Right lobe of liver (tissue), 6 donors: ENCODE measurements around the gene PAXX. TPM values are rescaled to one million over a fixed set of nuclear protein-coding genes. Genes with fewer than 3 reads are reported as not detected.

Experiments used
- ATAC-seq, 4 donors: fragments of 200-7000 bp; cut with Tn5 transposase; one replicate each; pipeline ENCODE4 v1.9.1; 2020; ENCODE audit warnings: mild to moderate bottlenecking in 4 of 4, moderate library complexity in 4 of 4
- DNase-seq, 3 donors: peaks; one replicate each; pipeline ENCODE4 v3.0.0-alpha.2; 2020
- H3K27ac ChIP-seq, 3 donors: fragments of 200-600 bp; one replicate each; pipeline ENCODE4 v1.8.0; 2022
- H3K27me3 ChIP-seq, 2 donors: fragments of 200-600 bp; one replicate each; pipeline ENCODE4 v1.8.0; 2022
- H3K36me3 ChIP-seq, 4 donors: fragments of 200-600 bp; sonication (generic) in 1 of 4; one replicate each; pipeline versions ENCODE4 v1.5.1 to v1.8.0; 2017 to 2022; ENCODE audit warnings: control low read depth in 1 of 4
- H3K4me1 ChIP-seq, 4 donors: fragments of 200-600 bp; sonication (generic) in 1 of 4; one replicate each; pipeline versions ENCODE4 v1.5.1 to v1.8.0; 2017 to 2022; ENCODE audit warnings: control low read depth in 1 of 4
- H3K4me3 ChIP-seq, 3 donors: fragments of 200-600 bp; one replicate each; pipeline ENCODE4 v1.8.0; 2022
- H3K9me3 ChIP-seq, 4 donors: fragments of 200-600 bp; sonication (generic) in 1 of 4; one replicate each; pipeline versions ENCODE4 v1.5.1 to v1.8.0; 2017 to 2022; ENCODE audit warnings: control low read depth in 1 of 4
- CTCF ChIP-seq, 4 donors: fragments of 200-600 bp in 3 of 4; fragments of 450-650 bp in 1 of 4; IDR thresholded peaks; one replicate each; pipeline versions ENCODE4 v1.5.1 to v1.8.0; 2016 to 2022; ENCODE audit warnings: antibody characterized with exemption in 4 of 4, mild to moderate bottlenecking in 2 of 4
- POLR2A ChIP-seq: fragments of 450-650 bp; IDR thresholded peaks from one replicate; pipeline ENCODE4 v1.6.1; 2017; ENCODE audit warnings: antibody characterized with exemption, mild to moderate bottlenecking
- WGBS: methylation state at CpG from one replicate; pipeline ENCODE4 v1.1.6; 2018; ENCODE audit warnings: low coverage, low lambda C conversion rate; ENCODE audit not compliant: insufficient coverage; ENCODE audit errors: missing lambda C conversion rate; 5-methylcytosine and 5-hydroxymethylcytosine counted together
- intact Hi-C, 2 donors: fragments of 100-400 bp; cut with DNase I; formaldehyde crosslinking; loops; one replicate each; pipeline versions ENCODE4 v1.11.2 to v1.14.1; 2022
- total RNA-seq, 6 experiments: library from RNA; depleted of rRNA in 2 of 6; stranded (reverse); fragments of >200 nt in 2 of 6; fragmentation: NEBNext Ultra II Directional in 3 of 6; extraction: Animal tissue kit (Norgen Biotek cat#: 25700) in 3 of 6; gene quantifications; one replicate each; pipeline versions ENCODE4 v1.1.0 to v1.2.4, GENCODE V29; 2016 to 2023
- donor health status: DM: no; HTN: yes; CAD: no.
- donor health status: DM: no; HTN: no; CAD: no.
- donor health status: DM: no; HTN: no; CAD: no.
- donor health status: DM: no; HTN: yes; CAD: no.
- donor health status: DM: no; HTN: yes; CAD: no.

Gene PAXX
- total RNA-seq, 6 experiments from 2014 or later: 13.8 to 34.5 (median 23.3) TPM

DNA sequence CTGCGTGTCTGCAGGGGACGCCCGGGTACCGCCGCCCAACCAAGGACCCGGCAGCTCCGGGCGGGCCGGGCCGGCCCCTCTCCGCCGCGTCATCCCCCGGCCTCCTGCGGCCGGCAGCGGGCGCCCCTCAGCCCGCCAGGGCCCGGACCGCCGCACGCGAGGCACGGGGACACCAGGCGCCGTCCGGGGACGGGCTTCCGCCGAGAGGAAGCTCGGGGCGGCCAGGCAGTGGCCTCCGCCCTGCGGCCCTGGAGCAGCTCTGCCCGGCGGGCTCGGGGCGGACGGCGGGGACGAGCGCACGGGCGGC, 48.1 kb upstream of the PAXX start:
- Histone ChIP-seq H3K36me3 (peaks cover 6 to 24% (median 22%) of the 10 kb centered on the region in 4 donors), H3K4me3 (peak overlapping the region; percentile 72 to 94 (median 75)), H3K9me3 (no peaks in the 10 kb centered on the region), H3K27ac (peak overlapping the region; percentile 88 to 98 (median 93)), H3K4me1 (peaks cover 0 to 49% (median 23%) of the 10 kb centered on the region in 4 donors), H3K27me3 (no peaks in the 10 kb centered on the region)
- no CpG with 5 or more reads among the region's 45 CpGs for WGBS
- intact Hi-C loops: loop anchor here in 1 of 2 donors (10.0 kb wide), 2 partner anchors 59 to 91 kb away; partner anchors contain the start of genes FUT7 and TRAF2
- ATAC-seq: peak in 2 of 4 donors; percentile 0 to 1
- no peak for DNase-seq
- no peak for TF ChIP-seq CTCF (IDR thresholded peaks at IDR 0.05)
- TF ChIP-seq POLR2A: no peak

- Histone ChIP-seq H3K9me3 (no peaks in the 10 kb centered on the region), H3K4me1 (peaks cover 0 to 43% (median 21%) of the 10 kb centered on the region in 4 donors), H3K4me3 (peak within 1 kb of the TSS; percentile 72 to 94 (median 75)), H3K27ac (peak within 1 kb of the TSS; percentile 88 to 98 (median 93)), H3K36me3 (peaks cover 6 to 24% (median 22%) of the 10 kb centered on the region in 4 donors), H3K27me3 (no peaks in the 10 kb centered on the region)
- peak; percentile 97 for TF ChIP-seq POLR2A
- peak; percentile 99 to 100 (median 99) for TF ChIP-seq CTCF (IDR thresholded peaks at IDR 0.05)
- ATAC-seq: peak; percentile 48 to 67 (median 60)
- WGBS: 3% methylated on average over 26 of the region's 74 CpGs
- intact Hi-C loops: loop anchor here in 1 of 2 donors (10.0 kb wide), 2 partner anchors 60 to 90 kb away; partner anchors contain the start of genes FUT7 and TRAF2
- peak; percentile 97 to 98 (median 98) for DNase-seq
Measured at GRCh38 chr9:136944519-136945332, 47.5 kb upstream of the PAXX start, which contains the start of the genes C8G and FBXW5. Gene C8G (plus strand): TSS chr9:136945243. CDS start chr9:136945321, 78 bp downstream. Gene FBXW5 (minus strand): TSS chr9:136944738. CDS start chr9:136944083, 655 bp downstream.

GRCh38 chr9:136945333-136946227, 46.6 kb upstream of the PAXX start:
- H3K9me3 ChIP-seq: no peaks in the 10 kb centered on the region
- TF ChIP-seq POLR2A (peak; percentile 18), CTCF (IDR thresholded peaks at IDR 0.05) (no peak)
- DNase-seq (peak in 2 of 3 donors; percentile 62 to 64), ATAC-seq (no peak)
- intact Hi-C loops: loop anchor here in 1 of 2 donors (10.0 kb wide), 2 partner anchors 61 to 89 kb away; partner anchors contain the start of genes FUT7 and TRAF2
- peak overlapping the region; percentile 86 to 98 (median 89) for H3K27ac ChIP-seq
- no peaks in the 10 kb centered on the region for H3K27me3 ChIP-seq
- H3K4me3 ChIP-seq: peak overlapping the region; percentile 58 to 94 (median 75)
- peaks cover 0 to 39% (median 18%) of the 10 kb centered on the region in 4 donors for H3K4me1 ChIP-seq
- 24% methylated on average over 4 of the region's 30 CpGs for WGBS
- H3K36me3 ChIP-seq: peaks cover 6 to 21% (median 19%) of the 10 kb centered on the region in 4 donors
